Loucy (cell line): ENCODE results near the gene KLK1.

Experiments used
- EZH2phosphoT487 ChIP-seq: fragments of 200-600 bp; IDR thresholded peaks from 2 replicates; pipeline ENCODE4 v1.6.1; 2018; ENCODE audit warnings: antibody characterized with exemption, mild to moderate bottlenecking, moderate library complexity, borderline replicate concordance
- TF ChIP-seq, protein P1 (sequence below): fragments of 200-600 bp; sonication (generic); conservative IDR thresholded peaks from 2 replicates; pipeline ENCODE4 v1.5.1; 2014; ENCODE audit warnings: mild to moderate bottlenecking, antibody characterized with exemption, low read length

DNA sequence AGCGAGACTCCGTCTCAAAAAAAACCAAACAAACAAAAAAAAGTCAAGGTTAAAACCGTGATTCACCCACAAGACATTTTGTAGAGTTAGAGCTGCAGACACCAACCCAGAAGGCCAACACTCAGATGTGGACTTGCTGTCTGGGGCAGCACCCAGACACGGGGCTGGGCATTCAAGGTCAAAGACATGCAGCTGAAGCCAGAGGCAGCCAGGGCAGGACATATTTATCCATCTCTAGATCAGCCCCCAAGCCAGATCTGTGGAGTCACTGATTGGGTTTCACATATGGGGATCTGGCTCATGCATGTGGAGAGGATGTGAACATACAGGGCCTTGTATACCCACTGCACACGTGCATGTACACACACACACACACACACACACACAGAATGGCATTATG, 6.2 kb upstream of the KLK1 start:
- TF ChIP-seq, protein P1, sequence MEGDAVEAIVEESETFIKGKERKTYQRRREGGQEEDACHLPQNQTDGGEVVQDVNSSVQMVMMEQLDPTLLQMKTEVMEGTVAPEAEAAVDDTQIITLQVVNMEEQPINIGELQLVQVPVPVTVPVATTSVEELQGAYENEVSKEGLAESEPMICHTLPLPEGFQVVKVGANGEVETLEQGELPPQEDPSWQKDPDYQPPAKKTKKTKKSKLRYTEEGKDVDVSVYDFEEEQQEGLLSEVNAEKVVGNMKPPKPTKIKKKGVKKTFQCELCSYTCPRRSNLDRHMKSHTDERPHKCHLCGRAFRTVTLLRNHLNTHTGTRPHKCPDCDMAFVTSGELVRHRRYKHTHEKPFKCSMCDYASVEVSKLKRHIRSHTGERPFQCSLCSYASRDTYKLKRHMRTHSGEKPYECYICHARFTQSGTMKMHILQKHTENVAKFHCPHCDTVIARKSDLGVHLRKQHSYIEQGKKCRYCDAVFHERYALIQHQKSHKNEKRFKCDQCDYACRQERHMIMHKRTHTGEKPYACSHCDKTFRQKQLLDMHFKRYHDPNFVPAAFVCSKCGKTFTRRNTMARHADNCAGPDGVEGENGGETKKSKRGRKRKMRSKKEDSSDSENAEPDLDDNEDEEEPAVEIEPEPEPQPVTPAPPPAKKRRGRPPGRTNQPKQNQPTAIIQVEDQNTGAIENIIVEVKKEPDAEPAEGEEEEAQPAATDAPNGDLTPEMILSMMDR: no peak
- no peak for TF ChIP-seq EZH2phosphoT487
